ENCODE data around the gene PPEF1. TPM values are rescaled to one million over a fixed set of nuclear protein-coding genes. Genes with fewer than 3 reads are reported as not detected.

Gene PPEF1
- total RNA-seq, 1 experiment from 2014 or later = 1.2 TPM

DNA sequence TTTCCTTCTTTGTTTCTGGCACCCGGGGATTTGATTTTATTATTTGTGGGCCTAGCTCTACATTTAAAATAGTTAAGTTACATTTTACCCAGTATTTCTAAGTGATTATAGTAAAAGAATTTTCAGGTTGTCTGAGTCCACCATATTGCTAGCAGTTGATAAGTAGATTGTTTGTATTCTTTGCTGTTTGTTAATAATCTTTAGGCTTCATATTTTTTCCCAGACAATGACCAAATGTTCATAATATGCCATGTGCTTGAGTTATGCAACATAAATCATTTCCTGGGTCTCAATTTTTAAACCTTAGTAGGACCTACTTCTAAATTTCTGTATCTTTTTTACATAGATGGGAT lies 149.2 kb downstream of the PPEF1 start:
- TF ChIP-seq, protein P1, sequence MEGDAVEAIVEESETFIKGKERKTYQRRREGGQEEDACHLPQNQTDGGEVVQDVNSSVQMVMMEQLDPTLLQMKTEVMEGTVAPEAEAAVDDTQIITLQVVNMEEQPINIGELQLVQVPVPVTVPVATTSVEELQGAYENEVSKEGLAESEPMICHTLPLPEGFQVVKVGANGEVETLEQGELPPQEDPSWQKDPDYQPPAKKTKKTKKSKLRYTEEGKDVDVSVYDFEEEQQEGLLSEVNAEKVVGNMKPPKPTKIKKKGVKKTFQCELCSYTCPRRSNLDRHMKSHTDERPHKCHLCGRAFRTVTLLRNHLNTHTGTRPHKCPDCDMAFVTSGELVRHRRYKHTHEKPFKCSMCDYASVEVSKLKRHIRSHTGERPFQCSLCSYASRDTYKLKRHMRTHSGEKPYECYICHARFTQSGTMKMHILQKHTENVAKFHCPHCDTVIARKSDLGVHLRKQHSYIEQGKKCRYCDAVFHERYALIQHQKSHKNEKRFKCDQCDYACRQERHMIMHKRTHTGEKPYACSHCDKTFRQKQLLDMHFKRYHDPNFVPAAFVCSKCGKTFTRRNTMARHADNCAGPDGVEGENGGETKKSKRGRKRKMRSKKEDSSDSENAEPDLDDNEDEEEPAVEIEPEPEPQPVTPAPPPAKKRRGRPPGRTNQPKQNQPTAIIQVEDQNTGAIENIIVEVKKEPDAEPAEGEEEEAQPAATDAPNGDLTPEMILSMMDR (conservative IDR thresholded peaks at IDR 0.05; ENCODE audit: low read depth, low read length) = no peak
- TF ChIP-seq EZH2 (IDR thresholded peaks at IDR 0.05; ENCODE audit: borderline replicate concordance, low read depth, low read length, poor library complexity, severe bottlenecking) = no peak
- H3K4me1 ChIP-seq (ENCODE audit: insufficient read depth, low read length, poor library complexity, severe bottlenecking) = no peaks in the 10 kb centered on the region
- intact Hi-C loops (cut with micrococcal nuclease; ENCODE audit: unreplicated experiment) = no loop called here
- ChIA-PET CTCF (no interaction called here), POLR2A (ENCODE audit: low non-redundant PET) (no interaction called here)
- H3K9me3 ChIP-seq (ENCODE audit: low read depth, low read length, poor library complexity, severe bottlenecking) = no peaks in the 10 kb centered on the region
- H3K27me3 ChIP-seq (replicated peaks; ENCODE audit: insufficient read depth, low read depth, low read length, poor library complexity) = no peaks in the 10 kb centered on the region
- no peak overlapping the region for H3K27ac ChIP-seq (ENCODE audit: low read depth, low read length, poor library complexity, severe bottlenecking)
- no peak for DNase-seq (ENCODE audit: low spot score)
- no peaks in the 10 kb centered on the region for H3K36me3 ChIP-seq (ENCODE audit: insufficient read depth, low read length, poor library complexity, severe bottlenecking)
- no TSS peak for BruUV-seq (replicated peaks)
- H3K4me3 ChIP-seq (ENCODE audit: low read depth, low read length, poor library complexity, severe bottlenecking) = no peak overlapping the region

DNA sequence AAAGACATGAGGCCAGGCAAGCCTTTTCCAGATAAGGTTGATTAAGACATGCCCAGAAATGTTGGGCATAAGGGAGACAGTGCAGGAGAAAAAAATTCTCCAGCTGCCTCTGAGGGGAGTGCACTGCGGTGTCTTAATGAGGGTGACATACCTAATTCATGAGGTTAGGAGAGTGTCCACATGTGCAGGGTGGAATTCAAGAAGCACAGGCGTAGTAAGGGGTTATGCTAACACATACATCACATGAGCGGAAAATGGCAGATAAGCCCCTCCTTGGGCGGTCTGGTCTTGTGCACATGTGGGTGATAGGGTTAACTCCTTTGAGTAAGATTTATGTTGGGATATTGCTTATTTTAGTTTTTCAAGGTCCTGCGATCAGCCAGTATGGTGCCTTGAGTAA lies 154.1 kb downstream of the PPEF1 start:
- Histone ChIP-seq H3K9me3 (ENCODE audit: low read depth, low read length, poor library complexity, severe bottlenecking) (no peaks in the 10 kb centered on the region), H3K36me3 (ENCODE audit: insufficient read depth, low read length, poor library complexity, severe bottlenecking) (no peaks in the 10 kb centered on the region), H3K27me3 (replicated peaks; ENCODE audit: insufficient read depth, low read depth, low read length, poor library complexity) (no peaks in the 10 kb centered on the region), H3K4me1 (ENCODE audit: insufficient read depth, low read length, poor library complexity, severe bottlenecking) (no peaks in the 10 kb centered on the region), H3K4me3 (ENCODE audit: low read depth, low read length, poor library complexity, severe bottlenecking) (no peak overlapping the region), H3K27ac (ENCODE audit: low read depth, low read length, poor library complexity, severe bottlenecking) (no peak overlapping the region)
- intact Hi-C loops (cut with micrococcal nuclease; ENCODE audit: unreplicated experiment) = no loop called here
- ChIA-PET POLR2A (ENCODE audit: low non-redundant PET) (no interaction called here), CTCF (no interaction called here)
- no peak for DNase-seq (ENCODE audit: low spot score)
- BruUV-seq (replicated peaks) = no TSS peak
- TF ChIP-seq, protein P1 (conservative IDR thresholded peaks at IDR 0.05; ENCODE audit: low read depth, low read length) = no peak
- no peak for TF ChIP-seq EZH2 (IDR thresholded peaks at IDR 0.05; ENCODE audit: borderline replicate concordance, low read depth, low read length, poor library complexity, severe bottlenecking)

DNA sequence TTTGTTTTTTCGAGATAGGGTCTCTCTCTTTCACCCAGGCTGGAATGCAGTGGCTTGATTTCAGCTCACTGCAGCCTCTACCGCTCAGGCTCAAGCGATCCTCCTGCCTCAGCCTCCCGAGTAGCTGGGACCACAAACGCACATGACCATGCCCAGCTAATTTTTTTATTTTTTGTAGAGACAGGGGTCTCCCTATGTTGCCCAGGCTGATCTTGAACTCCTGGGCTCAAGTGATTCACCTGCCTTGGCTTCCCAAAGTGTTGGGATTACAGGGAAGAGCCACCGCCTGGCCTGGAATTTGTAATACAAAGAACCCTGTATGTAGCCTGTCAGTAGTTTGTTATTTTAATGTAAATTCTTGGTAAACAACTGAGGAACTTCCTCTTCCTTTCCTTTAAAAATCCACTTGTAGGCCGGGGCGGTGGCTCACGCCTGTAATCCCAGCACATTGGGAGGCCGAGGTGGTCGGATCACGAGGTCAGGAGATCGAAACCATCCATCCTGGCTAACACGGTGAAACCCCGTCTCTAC lies 157.0 kb downstream of the PPEF1 start:
- H3K9me3 ChIP-seq (ENCODE audit: low read depth, low read length, poor library complexity, severe bottlenecking) = no peaks in the 10 kb centered on the region
- POLR2A ChIA-PET (ENCODE audit: low non-redundant PET) = no interaction called here

More for the DNA sequence above, 157.0 kb downstream of the PPEF1 start:
- CTCF ChIA-PET = no interaction called here
- intact Hi-C loops (cut with micrococcal nuclease; ENCODE audit: unreplicated experiment) = no loop called here
- DNase-seq (ENCODE audit: low spot score) = no peak
- BruUV-seq (replicated peaks) = no TSS peak
- Histone ChIP-seq H3K27ac (ENCODE audit: low read depth, low read length, poor library complexity, severe bottlenecking) (no peak overlapping the region), H3K4me1 (ENCODE audit: insufficient read depth, low read length, poor library complexity, severe bottlenecking) (no peaks in the 10 kb centered on the region), H3K36me3 (ENCODE audit: insufficient read depth, low read length, poor library complexity, severe bottlenecking) (no peaks in the 10 kb centered on the region), H3K27me3 (replicated peaks; ENCODE audit: insufficient read depth, low read depth, low read length, poor library complexity) (no peaks in the 10 kb centered on the region), H3K4me3 (ENCODE audit: low read depth, low read length, poor library complexity, severe bottlenecking) (no peak overlapping the region)
- TF ChIP-seq, protein P1 (conservative IDR thresholded peaks at IDR 0.05; ENCODE audit: low read depth, low read length) = no peak
- TF ChIP-seq EZH2 (IDR thresholded peaks at IDR 0.05; ENCODE audit: borderline replicate concordance, low read depth, low read length, poor library complexity, severe bottlenecking) = no peak
